Lung (tissue), 12 donors: Measurements from ENCODE around the gene TLE1. TPM values are rescaled to one million over a fixed set of nuclear protein-coding genes. Genes with fewer than 3 reads are reported as not detected.

ENCODE experiments used
- ATAC-seq: fragments of 200-7000 bp; cut with Tn5 transposase; one replicate; pipeline ENCODE4 v1.9.1; 2020; ENCODE audit warnings: moderate number of reproducible peaks; ENCODE audit not compliant: insufficient read depth, low FRiP score
- DNase-seq, 3 donors: peaks; one replicate each; pipeline ENCODE4 v3.0.0-alpha.2; 2013 to 2017
- H3K27ac ChIP-seq, 2 donors: one replicate each; pipeline ENCODE4 v1.5.1; 2013; ENCODE audit warnings: mild to moderate bottlenecking in 2 of 2, moderate library complexity in 2 of 2, control low read depth in 1 of 2, inconsistent platforms in 1 of 2, low read depth in 1 of 2, low read length in 1 of 2
- H3K27me3 ChIP-seq, 3 donors: one replicate each; pipeline ENCODE4 v1.5.1; 2013; ENCODE audit warnings: low read length in 2 of 3; ENCODE audit not compliant: control insufficient read depth in 3 of 3, insufficient read depth in 3 of 3
- H3K36me3 ChIP-seq, 4 donors: one replicate each; pipeline ENCODE4 v1.5.1; 2013; ENCODE audit warnings: low read length in 4 of 4, mild to moderate bottlenecking in 1 of 4, moderate library complexity in 1 of 4; ENCODE audit not compliant: control insufficient read depth in 4 of 4, insufficient read depth in 4 of 4
- H3K4me1 ChIP-seq, 5 donors: one replicate each; pipeline ENCODE4 v1.5.1; 2013; ENCODE audit warnings: low read length in 5 of 5, mild to moderate bottlenecking in 2 of 5, moderate library complexity in 1 of 5; ENCODE audit not compliant: control insufficient read depth in 5 of 5, insufficient read depth in 5 of 5
- H3K4me3 ChIP-seq: one replicate; pipeline ENCODE4 v1.5.1; 2013; ENCODE audit warnings: mild to moderate bottlenecking, control low read depth, moderate library complexity
- H3K9ac ChIP-seq, 2 donors: one replicate each; pipeline ENCODE4 v1.5.1; 2013; ENCODE audit warnings: low read length in 2 of 2, control low read depth in 1 of 2; ENCODE audit not compliant: insufficient read depth in 1 of 2
- H3K9me3 ChIP-seq, 4 donors: one replicate each; pipeline ENCODE4 v1.5.1; 2013; ENCODE audit warnings: low read length in 3 of 4, mild to moderate bottlenecking in 1 of 4, moderate library complexity in 1 of 4; ENCODE audit not compliant: control insufficient read depth in 4 of 4, insufficient read depth in 3 of 4
- CTCF ChIP-seq: IDR thresholded peaks from 2 replicates; pipeline ENCODE4 v1.5.1; 2012; ENCODE audit warnings: mild to moderate bottlenecking; ENCODE audit errors: control extremely low read depth, extremely low read depth
- WGBS, 2 donors: extraction: QIAGEN DNeasy Blood & Tissue Kit; methylation state at CpG; one replicate each; pipeline ENCODE4 v1.1.7; 2013; 5-methylcytosine and 5-hydroxymethylcytosine counted together
- polyA plus RNA-seq, 2 donors: library from polyadenylated mRNA; stranded (reverse); fragments of 200-250 nt; gene quantifications; one replicate each; pipeline ENCODE4 v1.2.1, GENCODE V29; 2013
- total RNA-seq, 2 donors: library from RNA; depleted of rRNA in 1 of 2; stranded (reverse); fragments of >200 nt in 1 of 2; gene quantifications; one replicate each; pipeline ENCODE4 v1.2.1, GENCODE V29; 2014 to 2021
- donor health status: control.
- donor health status: control.
- donor health status: Bipolar disorder and iron deficiency.
- donor health status: healthy.
- donor health status: DM: yes; HTN: yes; CAD: no.

Gene TLE1
- total and polyA plus RNA-seq, 4 donors: 16.8 to 35.2 (median 19.4) TPM

DNA sequence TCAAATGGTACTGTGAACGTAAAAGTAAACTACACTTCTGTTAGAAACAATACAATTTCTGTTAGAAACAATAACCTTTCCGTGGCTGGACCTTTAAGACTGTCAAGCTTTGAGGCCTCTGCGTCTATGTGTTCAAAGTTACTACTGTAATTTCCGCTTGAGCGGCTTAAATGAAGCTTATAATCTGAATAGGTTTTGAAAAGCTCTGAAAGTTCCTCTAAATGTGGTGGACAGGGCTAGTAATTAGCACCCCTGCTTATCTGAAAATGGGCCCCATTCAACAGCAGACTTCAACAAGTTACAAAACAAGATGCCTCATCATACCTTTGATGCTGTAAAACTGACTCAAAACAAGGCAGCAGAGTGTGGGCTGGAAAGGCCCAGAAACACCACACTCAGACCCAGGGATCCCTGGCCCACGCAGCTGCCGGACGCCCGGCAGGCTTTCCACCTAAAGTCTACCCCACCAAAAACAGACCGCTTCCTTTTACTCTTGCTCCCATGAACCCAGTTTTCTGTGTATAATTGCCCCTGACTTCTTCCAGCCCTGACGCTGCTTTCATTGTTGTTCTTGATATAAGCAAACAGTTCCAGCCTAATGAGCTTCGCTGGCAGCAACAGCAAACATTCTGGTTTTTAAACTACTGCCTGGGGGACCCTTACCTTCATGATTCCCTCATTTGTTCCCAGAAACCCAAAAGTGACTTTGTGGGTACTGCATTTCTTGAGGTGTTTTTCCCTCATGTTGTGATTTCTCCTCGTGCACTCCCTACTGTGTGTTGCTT, 66.7 kb downstream of the TLE1 start:
- peaks cover 0 to 8% (median 5%) of the 10 kb centered on the region in 5 donors for H3K4me1 ChIP-seq
- no peak overlapping the region for H3K4me3 ChIP-seq
- DNase-seq (peak in 2 of 3 donors; percentile 31 to 58), ATAC-seq (no peak)
- no peak for TF ChIP-seq CTCF
- 92 to 94% methylated on average over 13 of the region's 13 CpGs for whole genome bisulfite sequencing, 2 donors
- no peaks in the 10 kb centered on the region for H3K27me3 ChIP-seq
- no peak overlapping the region for H3K9ac ChIP-seq
- H3K27ac ChIP-seq: no peak overlapping the region
- H3K36me3 ChIP-seq: peaks cover 0 to 18% (median 4%) of the 10 kb centered on the region in 4 donors
- no peaks in the 10 kb centered on the region for H3K9me3 ChIP-seq

DNA sequence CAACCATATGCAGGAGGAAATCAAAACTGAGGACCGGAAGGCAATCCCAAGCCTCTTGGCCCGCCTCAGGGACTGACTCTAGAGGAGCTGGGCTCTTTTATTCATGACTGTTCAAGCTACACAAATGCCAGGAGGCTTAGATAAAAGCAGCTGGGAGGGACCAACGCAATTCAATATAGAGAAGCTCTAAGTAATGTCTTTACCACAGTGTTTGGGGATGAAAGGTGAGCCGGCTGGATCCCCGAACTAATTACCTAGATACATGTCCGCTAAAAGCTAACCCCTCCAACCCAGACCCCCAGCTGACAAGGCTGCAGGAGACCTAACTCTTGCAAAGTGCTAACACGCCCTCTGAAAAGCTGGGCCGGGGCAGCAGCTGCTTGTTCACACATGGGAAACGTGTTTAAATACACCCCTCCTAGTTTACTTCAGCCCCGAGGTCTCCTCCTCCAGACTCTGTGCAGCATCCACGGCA, 67.5 kb downstream of the TLE1 start:
- peaks cover 0 to 19% (median 4%) of the 10 kb centered on the region in 4 donors for H3K36me3 ChIP-seq
- no peak overlapping the region for H3K4me3 ChIP-seq
- no peak overlapping the region for H3K27ac ChIP-seq
- no peak for DNase-seq
- TF ChIP-seq CTCF: no peak
- H3K9ac ChIP-seq: no peak overlapping the region
- H3K27me3 ChIP-seq: no peaks in the 10 kb centered on the region
- peaks cover 0 to 8% (median 5%) of the 10 kb centered on the region in 5 donors for H3K4me1 ChIP-seq
- no peak for ATAC-seq
- H3K9me3 ChIP-seq: no peaks in the 10 kb centered on the region
- 87 to 91% methylated on average over 11 of the region's 11 CpGs for WGBS, 2 donors

GRCh38 chr9:81621118-81621517, 68.2 kb downstream of the TLE1 start:
- no peak for DNase-seq
- Histone ChIP-seq H3K27me3 (no peaks in the 10 kb centered on the region), H3K9me3 (no peaks in the 10 kb centered on the region), H3K36me3 (peaks cover 0 to 21% (median 4%) of the 10 kb centered on the region in 4 donors), H3K27ac (no peak overlapping the region), H3K4me3 (no peak overlapping the region), H3K4me1 (peaks cover 0 to 8% (median 5%) of the 10 kb centered on the region in 5 donors), H3K9ac (no peak overlapping the region)
- TF ChIP-seq CTCF: no peak
- WGBS, 2 donors: 73 to 88% methylated on average over 2 of the region's 2 CpGs
- no peak for ATAC-seq
